CD14-positive monocyte (primary cell): Measurements from ENCODE around the gene TEAD1. TPM values are rescaled to one million over a fixed set of nuclear protein-coding genes. Genes with fewer than 3 reads are reported as not detected.

Source experiments
- DNase-seq, 3 donors: peaks; one replicate each; pipeline ENCODE4 v3.0.0-alpha.2; 2011 to 2022
- H2AFZ ChIP-seq: 2 replicates; pipeline ENCODE4 v1.6.0; 2012; ENCODE audit warnings: mild to moderate bottlenecking, low read depth, low read length, inconsistent platforms; ENCODE audit not compliant: insufficient read depth, poor library complexity, severe bottlenecking
- H3K27ac ChIP-seq, 2 donors: 1 replicate in 1 of 2; 2 replicates in 1 of 2; pipeline ENCODE4 v1.5.1; 2012 to 2013; ENCODE audit warnings: low read length in 2 of 2, control low read depth in 1 of 2, inconsistent platforms in 1 of 2, low read depth in 1 of 2, mild to moderate bottlenecking in 1 of 2
- H3K27me3 ChIP-seq, 2 donors: one replicate each; pipeline versions ENCODE4 v1.6.0 to v1.6.1; 2011 to 2013; ENCODE audit warnings: low read length in 2 of 2; ENCODE audit not compliant: control insufficient read depth in 2 of 2, insufficient read depth in 2 of 2
- H3K36me3 ChIP-seq, 2 donors: replicated peaks in 1 of 2; 1 replicate in 1 of 2; 2 replicates in 1 of 2; pipeline versions ENCODE4 v1.5.1 to v1.6.1; 2012 to 2013; ENCODE audit warnings: low read length in 2 of 2, control low read depth in 1 of 2, inconsistent platforms in 1 of 2, mild to moderate bottlenecking in 1 of 2; ENCODE audit not compliant: insufficient read depth in 2 of 2, control insufficient read depth in 1 of 2
- H3K4me1 ChIP-seq, 2 donors: 1 replicate in 1 of 2; 2 replicates in 1 of 2; pipeline versions ENCODE4 v1.5.1 to v1.6.1; 2012 to 2013; ENCODE audit warnings: low read length in 2 of 2, control low read depth in 1 of 2, inconsistent platforms in 1 of 2, mild to moderate bottlenecking in 1 of 2, moderate library complexity in 1 of 2; ENCODE audit not compliant: insufficient read depth in 2 of 2, control insufficient read depth in 1 of 2
- H3K4me2 ChIP-seq: replicated peaks from 2 replicates; pipeline ENCODE3; 2012; ENCODE audit warnings: low read length, moderate library complexity, mild to moderate bottlenecking; ENCODE audit not compliant: poor library complexity, severe bottlenecking; ENCODE audit errors: extremely low read depth
- H3K4me3 ChIP-seq, 3 experiments: fragments of 200-600 bp in 1 of 3; sonication (generic) in 1 of 3; replicated peaks in 1 of 3; 1 replicate in 2 of 3; 2 replicates in 1 of 3; pipeline ENCODE4 v1.5.1; 2011 to 2013; ENCODE audit warnings: low read length in 3 of 3, mild to moderate bottlenecking in 3 of 3, control low read depth in 2 of 3, low read depth in 2 of 3, inconsistent platforms in 1 of 3, moderate library complexity in 1 of 3
- H3K79me2 ChIP-seq: 2 replicates; pipeline ENCODE4 v1.6.0; 2012; ENCODE audit warnings: mild to moderate bottlenecking, control low read depth, inconsistent platforms, low read length, moderate library complexity; ENCODE audit not compliant: insufficient read depth
- H3K9ac ChIP-seq: 2 replicates; pipeline ENCODE4 v1.6.0; 2017; ENCODE audit warnings: low read length, mild to moderate bottlenecking; ENCODE audit not compliant: insufficient read depth, poor library complexity, severe bottlenecking
- H3K9me3 ChIP-seq, 2 donors: replicated peaks in 1 of 2; 1 replicate in 1 of 2; 2 replicates in 1 of 2; pipeline versions ENCODE4 v1.5.1 to v1.6.1; 2012 to 2013; ENCODE audit warnings: low read length in 2 of 2, control low read depth in 1 of 2; ENCODE audit not compliant: control insufficient read depth in 1 of 2, insufficient read depth in 1 of 2
- H4K20me1 ChIP-seq: 2 replicates; pipeline ENCODE4 v1.6.0; 2012; ENCODE audit warnings: mild to moderate bottlenecking, low read length, control low read depth, moderate library complexity; ENCODE audit not compliant: insufficient read depth
- H3K27ac Mint-ChIP-seq, 7 donors: one replicate each; pipeline ENCODE4 v1.8.0; 2020; ENCODE audit warnings: mild to moderate bottlenecking in 7 of 7, mixed read lengths in 7 of 7, moderate library complexity in 6 of 7, inconsistent platforms in 2 of 7
- H3K27me3 Mint-ChIP-seq, 3 donors: one replicate each; pipeline ENCODE4 v1.8.0; 2021 to 2022; ENCODE audit warnings: low read depth in 3 of 3, mild to moderate bottlenecking in 3 of 3, mixed read lengths in 3 of 3, moderate library complexity in 3 of 3, inconsistent platforms in 1 of 3
- H3K36me3 Mint-ChIP-seq, 2 donors: one replicate each; pipeline ENCODE4 v1.8.0; 2020; ENCODE audit warnings: mixed read lengths in 2 of 2, inconsistent platforms in 1 of 2, mild to moderate bottlenecking in 1 of 2
- H3K4me1 Mint-ChIP-seq: one replicate; pipeline ENCODE4 v1.8.0; 2020; ENCODE audit warnings: mild to moderate bottlenecking, mixed read lengths
- H3K4me3 Mint-ChIP-seq, 2 donors: one replicate each; pipeline ENCODE4 v1.8.0; 2020; ENCODE audit warnings: mild to moderate bottlenecking in 2 of 2, mixed read lengths in 2 of 2, moderate library complexity in 1 of 2
- H3K9me3 Mint-ChIP-seq, 7 donors: one replicate each; pipeline ENCODE4 v1.8.0; 2020 to 2022; ENCODE audit warnings: mixed read lengths in 7 of 7, mild to moderate bottlenecking in 6 of 7, moderate library complexity in 6 of 7, inconsistent platforms in 2 of 7
- CTCF ChIP-seq: fragments of 200-600 bp; IDR thresholded peaks from one replicate; pipeline ENCODE4 v1.8.0; 2022; ENCODE audit warnings: antibody characterized with exemption, mild to moderate bottlenecking
- WGBS: methylation state at CpG from one replicate; pipeline ENCODE4 v1.1.5; 2013; ENCODE audit warnings: missing lambda C conversion rate; ENCODE audit not compliant: insufficient coverage; 5-methylcytosine and 5-hydroxymethylcytosine counted together
- intact Hi-C, 2 donors: fragments of 100-400 bp; cut with micrococcal nuclease; formaldehyde crosslinking; loops; one replicate each; pipeline versions ENCODE4 v1.15.0 to v1.15.1; 2023
- polyA plus RNA-seq, 3 donors: library from polyadenylated mRNA; depleted of rRNA in 1 of 3; unstranded in 2 of 3; stranded (reverse) in 1 of 3; fragments of 300-500 nt in 2 of 3; fragments of >200 nt in 1 of 3; fragmentation: Illumina TruSeq in 2 of 3; gene quantifications; 1 replicate in 2 of 3; 2 replicates in 1 of 3; pipeline ENCODE4 v1.2.3, GENCODE V29; 2012 to 2021

Gene TEAD1
- polyA plus RNA-seq, 3 donors, result not detected

- Histone ChIP-seq H3K9ac (no peak overlapping the region), H3K27me3 (peaks cover 60 to 63% of the 10 kb centered on the region in 2 donors), H3K36me3 (no peaks in the 10 kb centered on the region), H3K4me3 (no peak overlapping the region), H4K20me1 (no peaks in the 10 kb centered on the region), H3K4me2 (no peak overlapping the region), H3K9me3 (no peaks in the 10 kb centered on the region), H3K27ac (no peak overlapping the region), H3K79me2 (no peaks in the 10 kb centered on the region), H3K4me1 (peaks cover 3 to 4% of the 10 kb centered on the region in 2 donors), H2AFZ (no peak overlapping the region)
- peaks cover 40 to 77% (median 56%) of the 10 kb centered on the region in 3 donors for H3K27me3 Mint-ChIP-seq
- 98% methylated on average over 4 of the region's 8 CpGs for WGBS
- DNase-seq, result no peak
- TF ChIP-seq CTCF, result no peak
- no peak overlapping the region for H3K27ac Mint-ChIP-seq
- H3K4me1 Mint-ChIP-seq, result peaks cover 9% of the 10 kb centered on the region
- H3K4me3 Mint-ChIP-seq, result no peak overlapping the region
- no peaks in the 10 kb centered on the region for H3K36me3 Mint-ChIP-seq
- peaks cover 0 to 9% (median 3%) of the 10 kb centered on the region in 7 donors for H3K9me3 Mint-ChIP-seq
- intact Hi-C loops, result no loop called here
Observed at GRCh38 chr11:12690663-12691062, 16.4 kb downstream of the TEAD1 start.

- H3K36me3 Mint-ChIP-seq, result no peaks in the 10 kb centered on the region
- no peak for TF ChIP-seq CTCF
- H3K4me1 Mint-ChIP-seq, result peaks cover 9% of the 10 kb centered on the region
- H3K27me3 ChIP-seq, result peaks cover 64 to 66% of the 10 kb centered on the region in 2 donors
- H2AFZ ChIP-seq, result no peak overlapping the region
- no peak overlapping the region for H3K4me3 ChIP-seq
- no peak overlapping the region for H3K27ac ChIP-seq
- H3K9me3 Mint-ChIP-seq, result peaks cover 0 to 9% (median 3%) of the 10 kb centered on the region in 7 donors
- H3K36me3 ChIP-seq, result no peaks in the 10 kb centered on the region
- peaks cover 46 to 79% (median 54%) of the 10 kb centered on the region in 3 donors for H3K27me3 Mint-ChIP-seq
- intact Hi-C loops, result no loop called here
- no peak overlapping the region for H3K9ac ChIP-seq
- no peaks in the 10 kb centered on the region for H4K20me1 ChIP-seq
- no CpG with 5 or more reads among the region's 4 CpGs for WGBS
- peak overlapping the region in 1 of 2 donors; percentile 32 for H3K4me3 Mint-ChIP-seq
- H3K4me1 ChIP-seq, result peaks cover 3 to 4% of the 10 kb centered on the region in 2 donors
- H3K4me2 ChIP-seq, result no peak overlapping the region
- no peaks in the 10 kb centered on the region for H3K79me2 ChIP-seq
- H3K9me3 ChIP-seq, result no peaks in the 10 kb centered on the region
- no peak for DNase-seq
- no peak overlapping the region for H3K27ac Mint-ChIP-seq
Observed at GRCh38 chr11:12691473-12691872, 17.3 kb downstream of the TEAD1 start.
